Aorta (tissue), 5 donors: ENCODE results near the gene UNC45A. TPM values are rescaled to one million over a fixed set of nuclear protein-coding genes. Genes with fewer than 3 reads are reported as not detected.
A peak's percentile ranks its signal among the peaks of the same experiment; 100 is the strongest.
"Not testable (repeated sequence)": the region's sequence is repeated elsewhere in the genome, so short reads cannot be mapped to it uniquely, and the experiment has no call there.

Experiments
- ATAC-seq: fragments of 200-7000 bp; cut with Tn5 transposase; one replicate; pipeline ENCODE4 v1.9.1; 2022; ENCODE audit warnings: moderate library complexity; ENCODE audit not compliant: low FRiP score
- DNase-seq, 2 donors: peaks; one replicate each; pipeline ENCODE4 v3.0.0-alpha.2; 2020
- H3K27ac ChIP-seq, 2 donors: one replicate each; pipeline ENCODE4 v1.5.1; 2013; ENCODE audit warnings: low read length in 2 of 2, mild to moderate bottlenecking in 2 of 2, moderate library complexity in 2 of 2, control low read depth in 1 of 2, inconsistent platforms in 1 of 2, low read depth in 1 of 2
- H3K27me3 ChIP-seq, 2 donors: one replicate each; pipeline ENCODE4 v1.6.1; 2013; ENCODE audit warnings: control low read depth in 1 of 2, low read length in 1 of 2, mild to moderate bottlenecking in 1 of 2, moderate library complexity in 1 of 2; ENCODE audit not compliant: insufficient read depth in 2 of 2, control insufficient read depth in 1 of 2
- H3K36me3 ChIP-seq, 2 donors: one replicate each; pipeline ENCODE4 v1.6.1; 2013; ENCODE audit warnings: control low read depth in 1 of 2, low read length in 1 of 2, mild to moderate bottlenecking in 1 of 2; ENCODE audit not compliant: insufficient read depth in 2 of 2, control insufficient read depth in 1 of 2
- H3K4me1 ChIP-seq, 2 donors: one replicate each; pipeline ENCODE4 v1.6.1; 2013; ENCODE audit warnings: low read length in 2 of 2, control low read depth in 1 of 2, mild to moderate bottlenecking in 1 of 2, moderate library complexity in 1 of 2; ENCODE audit not compliant: insufficient read depth in 2 of 2, control insufficient read depth in 1 of 2
- H3K4me3 ChIP-seq, 2 donors: one replicate each; pipeline ENCODE4 v1.5.1; 2013; ENCODE audit warnings: low read length in 2 of 2, control low read depth in 1 of 2, mild to moderate bottlenecking in 1 of 2
- H3K9me3 ChIP-seq: one replicate; pipeline ENCODE4 v1.6.1; 2013; ENCODE audit warnings: mild to moderate bottlenecking, low read length; ENCODE audit not compliant: control insufficient read depth
- WGBS, 2 donors: extraction: QIAGEN DNeasy Blood & Tissue Kit; methylation state at CpG; one replicate each; pipeline ENCODE4 v1.1.7; 2013; 5-methylcytosine and 5-hydroxymethylcytosine counted together
- intact Hi-C, 2 donors: fragments of 100-400 bp; cut with DNase I; formaldehyde crosslinking; loops; one replicate each; pipeline versions ENCODE4 v1.14.2 to v1.15.0; 2022
- polyA plus RNA-seq, 2 donors: library from polyadenylated mRNA; stranded (reverse); fragments of 200-250 nt; gene quantifications; one replicate each; pipeline ENCODE4 v1.2.3, GENCODE V29; 2013
- total RNA-seq, 2 donors: library from RNA; stranded (reverse); fragmentation: NEBNext Ultra II Directional; extraction: Animal tissue kit (Norgen Biotek cat#: 25700); gene quantifications; one replicate each; pipeline ENCODE4 v1.2.1, GENCODE V29; 2021
- donor health status: healthy with polysubstance abuse.
- donor health status: Bipolar disorder and iron deficiency.
- donor health status: DM: no; HTN: no; CAD: no.
- donor health status: DM: no; HTN: no; CAD: no.
- donor health status: DM: yes; HTN: yes; CAD: no.

UNC45A gene
- total and polyA plus RNA-seq, 4 donors: 34.6 to 96.7 (median 77.8) TPM

- WGBS, 2 donors: 91 to 94% methylated on average over 7 of the region's 7 CpGs
- intact Hi-C loops: not testable (repeated sequence)
Measured at GRCh38 chr15:90922712-90923322, 12.3 kb upstream of the UNC45A start.

GRCh38 chr15:90924375-90924774 lies 10.7 kb upstream of the UNC45A start:
- no peaks in the 10 kb centered on the region for H3K4me1 ChIP-seq
- WGBS, 2 donors: 86 to 87% methylated on average over 5 of the region's 5 CpGs
- ATAC-seq: no peak
- peaks cover 0 to 5% of the 10 kb centered on the region in 2 donors for H3K36me3 ChIP-seq
- H3K4me3 ChIP-seq: no peak overlapping the region
- DNase-seq: no peak
- H3K27me3 ChIP-seq: no peaks in the 10 kb centered on the region
- intact Hi-C loops: no loop called here
- no peaks in the 10 kb centered on the region for H3K9me3 ChIP-seq
- H3K27ac ChIP-seq: no peak overlapping the region

More at GRCh38 chr15:90922712-90923322, 12.3 kb upstream of the UNC45A start:
- DNase-seq, H3K27ac ChIP-seq, H3K4me1 ChIP-seq, H3K9me3 ChIP-seq, ATAC-seq, H3K4me3 ChIP-seq, H3K27me3 ChIP-seq: not testable (repeated sequence)
- peaks cover 0 to 12% of the 10 kb centered on the region in 2 donors for H3K36me3 ChIP-seq

GRCh38 chr15:90926766-90927165 lies 8.3 kb upstream of the UNC45A start:
- H3K36me3 ChIP-seq, intact Hi-C loops, H3K27me3 ChIP-seq, H3K27ac ChIP-seq, H3K9me3 ChIP-seq, H3K4me3 ChIP-seq, H3K4me1 ChIP-seq, DNase-seq, ATAC-seq: not testable (repeated sequence)
- 88 to 90% methylated on average over 10 of the region's 10 CpGs for WGBS, 2 donors

- intact Hi-C loops, H3K9me3 ChIP-seq, DNase-seq, H3K4me3 ChIP-seq, H3K27ac ChIP-seq, H3K36me3 ChIP-seq, H3K4me1 ChIP-seq, H3K27me3 ChIP-seq, ATAC-seq: not testable (repeated sequence)
- 94 to 99% methylated on average over 7 of the region's 7 CpGs for WGBS, 2 donors
Measured at GRCh38 chr15:90928106-90928505, 7.0 kb upstream of the UNC45A start.

- 48 to 51% methylated on average over 21 of the region's 21 CpGs for WGBS, 2 donors
- Histone ChIP-seq H3K27me3 (no peaks in the 10 kb centered on the region), H3K9me3 (no peaks in the 10 kb centered on the region), H3K4me3 (peak overlapping the region; percentile 35 to 44), H3K27ac (peak overlapping the region in 1 of 2 donors; percentile 62), H3K36me3 (no peaks in the 10 kb centered on the region), H3K4me1 (no peaks in the 10 kb centered on the region)
- ATAC-seq (no peak), DNase-seq (no peak)
- intact Hi-C loops: loop anchor here (1.0 to 2.0 kb wide), 2 partner anchors 26 to 27 kb away; partner anchors contain the start of gene MAN2A2 (in 2 of the 2)
Measured at GRCh38 chr15:90929246-90930019, 5.7 kb upstream of the UNC45A start.

GRCh38 chr15:90930861-90931574 lies 4.1 kb upstream of the UNC45A start:
- intact Hi-C loops: loop anchor here in 1 of 2 donors (2.0 kb wide), 1 partner anchor 28 kb away; the partner anchor contains the start of gene MAN2A2
- peak overlapping the region in 1 of 2 donors; percentile 7 for H3K27ac ChIP-seq
- peaks cover 0 to 2% of the 10 kb centered on the region in 2 donors for H3K4me1 ChIP-seq
- 70 to 75% methylated on average over 15 of the region's 15 CpGs for WGBS, 2 donors
- H3K4me3 ChIP-seq: no peak overlapping the region
- DNase-seq (no peak), ATAC-seq (no peak)
- no peaks in the 10 kb centered on the region for H3K36me3 ChIP-seq
- no peaks in the 10 kb centered on the region for H3K27me3 ChIP-seq
- H3K9me3 ChIP-seq: no peaks in the 10 kb centered on the region

- 32 to 43% methylated on average over 6 of the region's 6 CpGs for WGBS, 2 donors
- no peak overlapping the region for H3K27ac ChIP-seq
- DNase-seq (no peak), ATAC-seq (no peak)
- H3K9me3 ChIP-seq: no peaks in the 10 kb centered on the region
- no peaks in the 10 kb centered on the region for H3K27me3 ChIP-seq
- H3K36me3 ChIP-seq: no peaks in the 10 kb centered on the region
- no peak overlapping the region for H3K4me3 ChIP-seq
- peaks cover 0 to 6% of the 10 kb centered on the region in 2 donors for H3K4me1 ChIP-seq
- intact Hi-C loops: loop anchor here in 1 of 2 donors (2.0 kb wide), 1 partner anchor 29 kb away; the partner anchor contains the start of gene MAN2A2
Measured at GRCh38 chr15:90931575-90931827, 3.6 kb upstream of the UNC45A start.

- WGBS, 2 donors: 1% methylated on average over 52 of the region's 52 CpGs
- intact Hi-C loops: loop anchor here in 1 of 2 donors (2.0 kb wide), 1 partner anchor 29 kb away; the partner anchor contains the start of gene MAN2A2
- H3K4me1 ChIP-seq: peaks cover 0 to 6% of the 10 kb centered on the region in 2 donors
- H3K4me3 ChIP-seq: peak within 1 kb of the TSS; percentile 42 to 60
- no peaks in the 10 kb centered on the region for H3K9me3 ChIP-seq
- no peaks in the 10 kb centered on the region for H3K27me3 ChIP-seq
- DNase-seq (peak; percentile 94 to 98), ATAC-seq (peak; percentile 83)
- H3K36me3 ChIP-seq: no peaks in the 10 kb centered on the region
- peak within 1 kb of the TSS in 1 of 2 donors; percentile 55 for H3K27ac ChIP-seq
Measured at GRCh38 chr15:90931828-90932659, 3.0 kb upstream of the UNC45A start, which contains the start of gene HDDC3. HDDC3 (minus strand) TSS chr15:90932549; CDS start chr15:90932540, 9 bp downstream.
